Fibroblast of skin of abdomen (primary cell): ENCODE data around the gene EPOP.

Source experiments
- DNase-seq: peaks from one replicate; pipeline ENCODE4 v3.0.0-alpha.2; 2013

Gene EPOP

DNA sequence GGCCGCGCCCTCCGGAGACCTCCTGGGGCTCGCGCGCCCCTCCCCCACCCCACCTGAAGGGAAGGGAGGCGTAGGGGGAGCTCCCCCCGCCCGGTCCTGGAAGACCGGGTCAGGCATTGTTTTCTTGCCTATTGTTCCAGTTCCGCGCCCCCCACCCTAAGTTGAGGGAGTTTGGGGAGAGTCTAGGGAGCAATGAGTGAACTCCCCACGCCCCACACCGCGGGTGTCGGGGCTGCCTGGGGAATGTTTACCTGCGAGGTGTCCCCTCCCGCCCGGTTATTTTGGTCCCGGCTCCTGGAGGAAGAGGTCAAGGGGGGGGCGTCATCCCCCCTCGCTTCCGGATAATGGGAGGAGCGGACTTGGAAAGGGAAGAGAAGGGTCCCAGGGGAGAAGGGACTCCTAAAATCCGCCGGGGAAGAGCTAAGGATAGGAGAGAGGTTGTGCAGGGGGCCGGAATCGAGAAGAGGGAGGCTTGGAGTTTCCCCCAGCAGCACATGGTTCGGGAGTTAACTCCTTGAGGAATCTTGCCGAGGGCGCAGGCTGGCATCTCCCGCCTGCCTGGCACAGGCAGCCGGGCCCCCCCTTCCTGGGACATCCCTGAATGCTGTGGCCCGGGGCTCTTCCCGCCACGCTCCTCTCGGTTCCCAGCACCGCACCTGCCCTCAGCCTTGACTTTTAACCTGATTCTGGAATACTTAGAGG is 31.2 kb upstream of the EPOP start:
- peak; percentile 30 for DNase-seq

DNA sequence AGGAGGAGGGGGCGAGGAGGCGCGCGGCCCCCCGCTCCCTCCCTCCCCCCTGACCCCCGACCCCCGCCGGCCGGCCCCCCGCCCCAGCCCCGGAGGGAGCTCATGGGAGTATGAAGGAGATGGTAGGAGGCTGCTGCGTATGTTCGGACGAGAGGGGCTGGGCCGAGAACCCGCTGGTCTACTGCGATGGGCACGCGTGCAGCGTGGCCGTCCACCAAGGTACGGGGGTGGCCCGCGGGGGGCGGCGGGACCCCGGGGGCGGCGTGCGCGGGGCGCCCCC is 30.7 kb upstream of the EPOP start:
- DNase-seq: no peak

GRCh38 chr17:38704606-38705522 is 30.1 kb upstream of the EPOP start, which contains the start of gene MLLT6:
TSS of gene MLLT6 (plus strand) at chr17:38705273. CDS start at chr17:38705633, 360 bp downstream.
- peak; percentile 82 for DNase-seq

DNA sequence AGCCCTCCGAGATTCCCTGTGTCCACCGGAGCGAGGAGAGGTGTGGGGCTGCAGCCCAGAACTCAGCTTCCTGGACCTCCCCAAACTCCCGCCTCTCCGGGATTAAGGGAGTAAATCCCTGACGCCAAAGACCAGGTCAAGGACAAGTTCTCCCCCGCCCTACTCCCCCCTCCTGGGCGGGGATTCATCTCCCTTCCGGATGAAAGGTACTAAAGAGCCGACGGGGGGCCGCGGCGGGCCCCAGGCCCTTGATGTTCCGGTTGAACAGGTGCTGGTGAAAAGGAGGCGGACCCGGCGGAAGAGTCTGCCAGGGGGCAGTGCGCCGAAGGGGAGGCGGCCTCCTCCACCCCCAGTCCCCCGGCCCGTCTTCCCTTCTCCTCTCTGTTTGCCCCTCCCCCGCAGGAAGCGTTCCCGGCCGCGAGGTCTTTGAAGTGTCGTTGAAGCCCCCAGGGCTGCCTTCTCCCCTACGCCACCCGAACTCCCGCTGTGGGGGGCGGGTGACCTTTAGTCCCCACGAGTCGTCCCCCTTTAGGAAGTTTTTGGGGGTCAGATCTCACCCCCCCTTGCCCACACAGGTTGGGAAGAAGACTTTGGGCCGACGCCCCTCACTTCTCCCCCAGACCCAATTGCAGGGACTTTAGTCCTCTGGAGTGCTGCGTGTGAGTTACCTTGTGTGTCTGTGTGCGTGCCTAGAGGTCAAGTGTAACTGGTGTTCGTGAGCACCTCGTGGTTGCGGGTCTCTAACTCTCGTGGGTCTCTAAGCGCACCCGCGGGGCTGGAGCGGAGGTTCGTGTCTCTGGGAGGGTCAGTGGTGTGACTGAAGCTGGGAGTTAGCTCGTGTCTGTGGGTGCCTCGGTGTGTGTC is 29.2 kb upstream of the EPOP start:
- DNase-seq: peak; percentile 31

DNA sequence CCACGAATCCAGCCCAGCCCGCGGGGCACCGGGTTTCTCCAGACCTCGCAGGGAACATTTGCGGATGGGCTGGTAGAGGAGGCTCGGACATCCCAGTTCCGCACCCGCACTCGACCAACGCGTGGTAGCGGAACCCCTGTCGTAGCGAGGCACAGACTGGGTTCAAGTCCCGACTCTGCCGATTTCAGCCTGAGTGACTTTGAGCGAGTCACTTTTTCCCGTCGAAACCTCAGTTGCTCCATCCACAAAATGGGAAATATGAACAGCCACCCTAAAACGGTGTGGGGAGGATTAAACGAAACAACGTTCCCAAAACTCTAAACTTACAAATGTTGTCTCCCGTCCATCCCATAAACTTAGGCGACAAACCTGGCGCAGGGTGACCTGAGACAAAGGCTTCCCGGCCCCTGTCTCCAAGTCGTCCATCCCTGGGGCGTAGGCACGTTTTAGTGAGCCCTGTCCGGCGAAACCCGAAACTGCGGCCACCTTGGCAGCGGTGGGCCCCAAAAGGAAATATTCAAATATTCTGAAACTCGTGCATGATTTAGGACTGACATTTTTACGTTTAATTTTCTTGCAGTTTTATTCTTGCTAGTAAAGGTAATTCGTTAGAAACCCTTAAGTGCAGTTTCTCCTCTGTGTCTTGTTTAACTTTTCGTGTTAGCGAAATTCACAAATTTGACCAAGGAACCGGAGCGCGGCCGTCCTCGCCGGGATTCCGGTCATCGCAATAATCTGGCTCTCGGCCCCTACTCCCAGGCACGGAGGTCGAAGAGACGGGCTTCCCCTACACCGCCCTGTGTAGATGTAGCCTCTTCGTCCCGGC is 28.4 kb upstream of the EPOP start:
- no peak for DNase-seq

- DNase-seq: peak; percentile 88
Observed at GRCh38 chr17:38702166-38702915, 27.6 kb upstream of the EPOP start.

GRCh38 chr17:38701504-38702165 is 26.9 kb upstream of the EPOP start:
- DNase-seq: peak; percentile 14

- no peak for DNase-seq
Observed at GRCh38 chr17:38698760-38699159, 24.0 kb upstream of the EPOP start.

- no peak for DNase-seq
Observed at GRCh38 chr17:38697061-38697820, 22.5 kb upstream of the EPOP start.

GRCh38 chr17:38693700-38694329 is 19.1 kb upstream of the EPOP start:
- peak; percentile 49 for DNase-seq

- DNase-seq: no peak
Observed at GRCh38 chr17:38691154-38691553, 16.4 kb upstream of the EPOP start.

DNA sequence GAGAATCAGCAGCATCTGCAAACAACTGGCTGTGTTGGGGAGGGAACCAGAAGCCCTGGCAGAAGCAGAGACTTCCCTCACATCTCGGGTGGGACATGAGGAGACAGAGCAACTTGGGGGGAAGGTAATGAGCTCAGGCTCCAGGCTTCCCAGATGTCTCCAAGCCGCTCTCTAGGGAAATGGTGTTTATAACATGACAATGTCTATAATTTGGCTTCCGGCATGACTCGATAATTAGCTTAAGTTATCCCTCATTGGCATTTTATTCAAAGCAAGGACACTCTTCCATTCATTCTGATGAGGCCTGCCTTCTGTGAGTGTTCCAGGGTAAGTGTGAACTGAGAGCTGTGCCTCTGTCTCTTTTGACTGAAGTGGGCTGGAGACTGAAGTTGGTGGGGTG is 15.6 kb upstream of the EPOP start:
- no peak for DNase-seq

DNA sequence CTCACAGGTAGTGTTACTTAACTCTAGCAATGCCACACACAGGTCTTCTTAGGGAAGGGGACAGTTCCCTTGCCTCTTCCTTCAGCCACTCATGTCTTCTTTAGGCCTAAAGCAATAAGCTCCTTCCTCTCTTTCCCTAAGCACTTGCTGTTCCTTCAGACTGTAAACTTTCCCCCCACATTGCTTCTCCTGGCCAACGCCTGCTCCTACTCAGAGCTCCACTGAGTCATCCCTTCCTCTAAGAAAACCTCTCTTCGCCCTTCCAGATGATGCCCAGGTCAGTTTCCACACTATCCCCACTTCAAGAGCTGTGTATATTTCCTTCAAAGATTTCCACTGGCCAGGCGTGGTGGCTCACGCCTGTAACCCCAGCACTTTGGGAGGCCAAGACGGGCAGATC is 12.5 kb upstream of the EPOP start:
- no peak for DNase-seq

DNA sequence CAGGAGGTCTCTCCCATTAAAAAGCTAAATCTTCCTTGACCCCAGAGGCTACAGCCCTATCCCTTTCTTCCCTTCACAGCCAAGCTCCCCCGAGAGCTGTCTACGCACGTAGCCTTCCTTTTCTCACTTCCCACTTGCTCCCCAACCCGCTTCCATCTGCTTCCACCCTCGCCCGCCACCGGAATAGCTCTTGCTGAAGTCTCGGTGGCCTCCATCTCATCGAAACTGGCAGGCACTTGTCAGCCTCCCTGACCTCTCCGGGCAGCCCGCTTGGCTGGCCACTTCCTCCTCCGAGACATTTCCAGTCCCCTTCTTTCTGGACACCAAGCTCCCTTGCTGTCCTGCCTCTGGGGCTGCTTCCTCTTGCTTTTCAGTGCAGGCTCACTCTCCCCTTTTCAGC is 10.7 kb upstream of the EPOP start:
- DNase-seq: no peak

DNA sequence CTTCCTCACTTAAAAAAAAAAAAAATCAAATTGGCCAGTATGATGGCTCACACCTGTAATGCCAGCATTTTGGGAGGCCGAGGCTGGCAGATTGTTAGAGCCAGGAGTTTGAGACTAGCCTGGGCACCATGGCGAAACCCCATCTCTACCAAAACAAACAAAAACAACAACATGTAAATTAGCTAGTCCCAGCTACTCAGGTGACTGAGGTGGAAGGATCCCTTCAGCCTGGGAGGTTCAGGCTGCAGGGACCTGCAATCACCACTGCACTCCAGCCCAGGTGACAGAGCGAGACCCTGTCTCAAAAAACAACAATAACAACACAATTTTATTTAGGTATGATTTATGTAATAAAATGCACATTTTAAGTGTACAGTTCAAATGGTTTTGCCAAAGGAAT is 6.3 kb upstream of the EPOP start:
- no peak for DNase-seq

DNA sequence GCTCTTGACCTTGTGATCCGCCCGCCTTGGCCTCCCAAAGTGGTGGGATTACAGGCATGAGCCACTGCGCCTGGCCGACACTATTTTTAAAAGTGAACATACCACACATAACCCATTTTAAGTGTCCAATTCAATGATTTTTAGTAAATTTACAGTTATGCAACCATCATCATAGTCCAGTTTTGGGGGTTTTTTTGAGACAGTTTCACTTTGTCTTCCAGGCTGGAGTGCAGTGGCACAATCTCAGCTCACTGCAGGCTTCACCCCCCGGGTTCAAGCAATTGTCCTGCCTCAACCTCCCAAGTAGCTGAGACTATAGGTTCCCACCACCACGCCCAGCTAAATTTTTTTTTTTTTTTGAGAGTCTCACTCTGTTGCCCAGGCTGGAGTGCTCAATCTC is 3.1 kb upstream of the EPOP start:
- DNase-seq: no peak

DNA sequence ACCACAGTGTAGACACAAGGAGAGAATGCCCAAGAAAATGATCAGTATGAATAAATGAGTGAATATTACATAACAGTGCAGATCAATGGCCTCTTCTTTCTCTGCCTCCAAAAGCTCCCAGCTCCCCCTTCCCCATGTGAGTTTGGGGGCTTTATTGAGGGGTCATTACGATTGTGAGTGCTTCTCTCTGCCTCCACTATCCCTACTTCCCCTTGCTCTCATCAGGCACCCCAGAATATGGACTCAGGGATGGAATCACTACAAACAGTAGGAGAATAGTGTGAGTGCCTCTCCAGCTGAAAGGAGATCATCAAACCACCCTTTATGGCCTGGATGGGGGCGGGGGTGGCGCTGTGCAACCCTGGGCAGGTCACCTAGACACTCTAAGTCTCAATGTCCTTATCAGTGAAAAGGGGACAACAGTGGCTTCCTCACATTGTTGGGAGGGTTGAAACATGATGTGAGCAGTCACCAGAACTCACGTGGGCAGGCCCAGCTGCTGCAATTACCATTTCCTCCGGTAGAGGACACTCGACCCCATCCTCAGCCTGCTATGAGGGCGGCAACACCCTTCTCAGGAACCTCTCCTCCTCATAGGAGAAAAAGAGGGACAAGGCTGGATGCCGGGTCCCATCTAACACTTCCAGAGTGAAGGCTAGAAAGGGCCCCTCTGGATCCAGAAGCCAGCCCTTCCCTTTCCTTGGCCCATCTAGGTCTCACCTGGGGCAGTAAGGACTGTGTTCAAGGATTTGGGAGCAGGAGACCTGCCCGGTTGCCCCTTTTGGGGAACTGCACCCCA is 2.1 kb upstream of the EPOP start:
- peak; percentile 79 for DNase-seq

DNA sequence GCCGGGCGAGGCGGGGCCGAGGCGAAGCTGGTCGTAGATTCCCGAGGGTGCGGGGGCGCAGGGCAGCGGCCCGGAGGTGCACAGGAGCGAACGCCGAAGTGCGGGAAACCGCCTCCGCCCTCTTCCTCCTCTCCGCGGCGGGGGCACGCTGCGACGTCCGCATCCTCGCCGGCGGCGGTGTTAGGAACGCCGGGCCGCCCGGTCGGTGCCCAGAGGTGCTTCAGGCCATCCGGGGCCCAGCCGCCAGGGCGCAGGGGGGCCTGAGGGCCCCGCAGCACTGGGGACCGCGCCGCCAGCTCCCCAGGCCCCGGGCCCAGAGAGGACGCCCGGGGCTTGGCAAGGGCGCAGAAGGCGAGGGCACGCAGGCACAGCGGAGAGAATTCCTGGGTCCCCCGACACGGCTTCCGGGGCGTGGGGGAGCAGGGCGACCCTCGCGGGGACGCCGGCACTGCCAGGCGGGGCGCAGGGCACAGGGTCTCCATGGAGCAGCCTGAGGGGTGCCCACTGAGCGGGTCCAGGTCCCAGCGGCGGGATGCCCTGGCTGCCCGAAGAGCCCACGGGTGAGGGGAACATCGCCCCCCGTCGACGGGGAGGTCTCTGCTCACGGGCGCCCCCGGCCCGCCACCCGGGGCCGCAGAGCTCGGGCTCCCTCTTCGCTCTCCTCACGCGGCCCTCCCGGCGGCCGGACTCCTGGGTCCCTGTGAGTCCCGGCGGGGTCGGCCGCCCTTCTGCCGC is 576 bp downstream of the EPOP start:
- DNase-seq: no peak
